ES-I3 (cell line): ENCODE measurements around the gene PHKG1.
"Not testable (repeated sequence)": the region's sequence is repeated elsewhere in the genome, so short reads cannot be mapped to it uniquely, and the experiment has no call there.

Experiments used
- H3K36me3 ChIP-seq: 2 replicates; pipeline ENCODE4 v1.6.1; 2013; ENCODE audit warnings: mild to moderate bottlenecking, low read length, control low read depth, moderate library complexity; ENCODE audit not compliant: insufficient read depth
- H3K4me1 ChIP-seq: 2 replicates; pipeline ENCODE4 v1.6.1; 2013; ENCODE audit warnings: mild to moderate bottlenecking, control low read depth, low read length; ENCODE audit not compliant: insufficient read depth
- H3K9ac ChIP-seq: 2 replicates; pipeline ENCODE4 v1.6.1; 2013; ENCODE audit warnings: low read depth, mild to moderate bottlenecking, low read length, moderate library complexity
- H3K9me3 ChIP-seq: 2 replicates; pipeline ENCODE4 v1.6.1; 2013; ENCODE audit warnings: mild to moderate bottlenecking, low read length, moderate library complexity; ENCODE audit not compliant: control insufficient read depth, insufficient read depth

PHKG1 gene

DNA sequence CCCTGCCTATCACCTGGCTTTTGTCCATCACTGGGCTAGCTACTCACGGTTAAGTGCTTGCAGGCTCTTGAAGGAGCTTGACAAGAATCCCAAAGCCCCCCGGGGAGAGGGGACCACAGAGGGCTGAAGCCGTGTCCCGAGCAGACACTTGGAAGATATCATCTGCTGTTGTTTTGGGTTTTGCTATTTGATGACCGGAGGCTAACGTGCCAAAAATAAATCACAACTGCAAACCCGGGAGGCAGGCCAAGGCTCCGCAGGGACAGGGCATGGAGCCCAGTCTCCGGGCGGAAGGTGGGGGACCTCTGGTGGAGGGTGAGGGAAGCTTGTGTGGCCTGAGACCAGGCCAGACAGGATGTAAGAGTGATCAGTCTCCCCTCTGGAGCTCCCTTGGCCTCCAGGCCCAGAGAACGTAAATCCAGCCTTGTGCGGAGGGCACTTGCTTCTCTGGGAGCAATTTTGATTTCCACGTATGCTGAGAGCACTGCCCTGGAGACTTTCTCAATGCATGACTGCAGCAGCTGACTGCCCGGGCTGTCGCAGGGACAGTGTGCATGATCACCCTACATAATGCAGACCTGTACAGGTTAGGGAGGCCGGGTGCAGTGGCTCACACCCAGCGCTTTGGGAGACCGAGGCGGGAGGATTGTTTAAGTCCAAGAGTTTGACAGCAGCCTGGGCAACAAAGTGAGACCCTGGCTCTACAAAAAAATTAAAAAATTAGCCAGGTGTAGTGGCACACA lies at the start of gene PHKG1:
Gene PHKG1 (minus strand): TSS at position 164 of the 743 bp plus-strand sequence. CDS start 4,011 bp downstream, outside the sequence.
- Histone ChIP-seq H3K4me1 (no peaks in the 10 kb centered on the region), H3K9me3 (no peaks in the 10 kb centered on the region), H3K36me3 (no peaks in the 10 kb centered on the region), H3K9ac (no peak within 1 kb of the TSS)

- not testable (repeated sequence) for H3K9me3 ChIP-seq, H3K4me1 ChIP-seq, H3K36me3 ChIP-seq, H3K9ac ChIP-seq
Observed at GRCh38 chr7:56131062-56131461, 38.3 kb upstream of the PHKG1 start.

- no peaks in the 10 kb centered on the region for H3K9me3 ChIP-seq
- no peak overlapping the region for H3K9ac ChIP-seq
Observed at GRCh38 chr7:56127241-56127975, 34.7 kb upstream of the PHKG1 start.

GRCh38 chr7:56125831-56126230 lies 33.1 kb upstream of the PHKG1 start:
- Histone ChIP-seq H3K36me3 (no peaks in the 10 kb centered on the region), H3K9ac (no peak overlapping the region), H3K4me1 (no peaks in the 10 kb centered on the region), H3K9me3 (no peaks in the 10 kb centered on the region)

More at GRCh38 chr7:56127241-56127975, 34.7 kb upstream of the PHKG1 start:
- Histone ChIP-seq H3K4me1 (no peaks in the 10 kb centered on the region), H3K36me3 (no peaks in the 10 kb centered on the region)

DNA sequence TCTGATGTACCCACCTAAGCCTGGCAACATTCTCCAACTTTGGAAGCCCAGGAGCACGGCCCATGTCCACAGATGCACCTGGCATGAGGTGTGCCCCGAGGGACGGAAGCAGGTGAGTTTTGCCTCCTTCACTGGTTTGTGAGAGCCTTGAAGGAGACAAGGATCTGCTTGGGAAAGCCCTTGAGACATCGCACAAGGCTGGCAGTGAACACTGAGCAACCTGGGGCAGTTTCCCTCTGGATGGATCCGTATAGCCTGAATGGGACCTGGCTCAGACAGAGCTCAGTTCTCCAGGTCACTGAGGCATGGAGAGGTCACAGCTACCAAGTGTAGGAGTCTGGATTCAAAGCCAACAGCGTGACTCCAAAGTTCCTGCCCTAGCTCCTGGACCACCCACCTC lies 32.2 kb upstream of the PHKG1 start:
- H3K9ac ChIP-seq, result no peak overlapping the region
- no peaks in the 10 kb centered on the region for H3K36me3 ChIP-seq
- no peaks in the 10 kb centered on the region for H3K4me1 ChIP-seq
- no peaks in the 10 kb centered on the region for H3K9me3 ChIP-seq

DNA sequence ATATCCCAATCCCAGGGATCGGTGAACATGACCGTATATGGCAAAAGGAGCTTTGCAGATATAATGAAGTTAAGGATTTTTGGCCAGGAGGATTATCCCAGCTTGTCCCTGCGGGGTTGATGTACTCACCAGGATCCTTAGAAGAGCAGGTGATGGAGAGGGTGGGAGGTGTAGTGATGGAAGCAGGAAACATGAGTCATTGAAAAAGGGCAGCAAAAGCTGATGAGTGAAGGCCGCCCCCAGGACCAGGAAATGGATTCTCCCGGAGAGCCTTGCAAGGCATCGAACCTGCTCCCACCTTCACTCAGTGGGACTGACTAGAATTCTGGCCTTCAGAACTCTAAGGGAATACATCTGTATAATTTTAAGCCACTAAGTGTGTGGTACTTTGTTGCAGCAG lies 28.7 kb upstream of the PHKG1 start:
- Histone ChIP-seq H3K36me3 (no peaks in the 10 kb centered on the region), H3K9ac (no peak overlapping the region), H3K9me3 (no peaks in the 10 kb centered on the region), H3K4me1 (no peaks in the 10 kb centered on the region)

GRCh38 chr7:56115852-56116538 lies 23.2 kb upstream of the PHKG1 start, which contains the start of gene NUPR2:
Gene NUPR2, minus strand, starts transcription at chr7:56116417. Its CDS starts 103 bp downstream, at chr7:56116314.
- Histone ChIP-seq H3K4me1 (no peaks in the 10 kb centered on the region), H3K36me3 (no peaks in the 10 kb centered on the region), H3K9me3 (no peaks in the 10 kb centered on the region), H3K9ac (no peak within 1 kb of the TSS)

GRCh38 chr7:56112244-56112643 lies 19.5 kb upstream of the PHKG1 start:
- H3K36me3 ChIP-seq, H3K9me3 ChIP-seq, H3K9ac ChIP-seq, H3K4me1 ChIP-seq: not testable (repeated sequence)

DNA sequence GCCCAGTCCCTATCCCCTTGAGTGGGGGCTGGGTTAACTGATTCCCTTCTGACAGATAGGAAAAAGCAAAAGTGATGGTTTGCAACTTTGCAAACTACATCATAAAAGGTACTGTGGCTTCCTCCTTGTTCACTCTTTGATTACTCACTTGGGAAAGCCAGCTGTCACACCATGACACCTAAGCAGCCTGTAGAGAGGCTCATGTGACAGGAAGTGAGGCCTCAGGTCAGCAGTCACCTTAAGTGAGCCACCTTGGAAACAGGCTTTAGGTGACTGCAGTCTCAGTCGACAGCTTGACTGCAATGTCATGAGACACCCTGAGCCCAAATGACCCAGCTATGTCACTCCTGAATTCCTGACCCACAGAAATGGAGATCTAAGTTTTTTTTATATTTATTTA lies 17.9 kb upstream of the PHKG1 start:
- Histone ChIP-seq H3K9ac (no peak overlapping the region), H3K9me3 (no peaks in the 10 kb centered on the region)

GRCh38 chr7:56107954-56108258 lies 15.2 kb upstream of the PHKG1 start:
- Histone ChIP-seq H3K9me3 (no peaks in the 10 kb centered on the region), H3K9ac (no peak overlapping the region), H3K36me3 (no peaks in the 10 kb centered on the region), H3K4me1 (no peaks in the 10 kb centered on the region)

More for the DNA sequence above, 17.9 kb upstream of the PHKG1 start:
- Histone ChIP-seq H3K4me1 (no peaks in the 10 kb centered on the region), H3K36me3 (no peaks in the 10 kb centered on the region)

DNA sequence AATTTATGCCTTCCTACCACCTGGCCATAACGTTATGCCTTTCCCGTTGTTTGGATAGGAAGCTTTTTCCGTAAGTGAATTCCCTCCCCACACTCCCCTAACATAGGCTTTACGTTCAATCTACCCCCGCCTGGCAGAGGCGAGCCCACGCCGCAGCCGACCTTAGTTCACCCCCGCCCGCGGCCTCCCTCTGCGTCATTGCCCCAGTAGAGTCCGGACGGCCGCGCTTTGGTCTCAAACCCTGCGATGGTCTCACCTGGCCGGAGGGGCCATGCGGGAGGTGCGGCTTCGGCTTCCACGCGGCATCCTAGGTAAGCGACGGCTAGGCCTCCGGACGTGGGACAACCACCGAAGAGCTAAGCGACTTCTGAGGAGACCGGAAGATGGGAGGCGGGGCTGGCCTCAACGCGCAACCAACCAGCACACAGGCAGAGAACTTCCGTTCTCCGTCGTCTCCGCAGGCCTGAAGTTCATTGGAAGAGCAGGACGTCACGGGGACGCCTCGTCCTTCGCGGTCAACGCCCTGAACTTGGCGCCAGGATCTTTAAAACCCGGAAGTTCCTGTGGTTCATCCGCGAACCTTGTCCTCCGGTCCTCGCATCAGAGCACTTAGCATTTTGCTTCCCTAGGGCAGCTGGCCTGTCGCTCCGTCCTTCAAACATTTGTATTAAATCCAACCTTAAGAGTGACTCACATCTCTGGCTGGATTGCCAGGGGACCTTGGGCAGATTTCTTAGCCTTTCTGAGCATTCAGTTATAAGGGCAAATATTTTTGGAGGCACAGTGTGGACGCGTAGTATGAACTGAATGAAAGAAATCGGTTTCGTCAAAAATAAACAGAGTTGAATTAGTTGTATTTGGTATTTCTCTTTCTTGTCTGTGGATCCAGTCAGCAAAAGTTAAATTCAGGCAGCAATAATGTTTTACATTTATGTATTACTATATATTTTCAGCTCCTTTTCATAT lies 13.6 kb upstream of the PHKG1 start, which contains the start of gene CHCHD2:
Gene CHCHD2 (minus strand): TSS at position 369 of the 966 bp plus-strand sequence. CDS start 63 bp downstream, at position 306.
- H3K9me3 ChIP-seq, result no peaks in the 10 kb centered on the region
- no peaks in the 10 kb centered on the region for H3K36me3 ChIP-seq
- no peak within 1 kb of the TSS for H3K9ac ChIP-seq
- no peaks in the 10 kb centered on the region for H3K4me1 ChIP-seq

- Histone ChIP-seq H3K9ac (no peak overlapping the region), H3K36me3 (no peaks in the 10 kb centered on the region), H3K9me3 (no peaks in the 10 kb centered on the region), H3K4me1 (no peaks in the 10 kb centered on the region)
Observed at GRCh38 chr7:56105508-56105907, 12.8 kb upstream of the PHKG1 start.

DNA sequence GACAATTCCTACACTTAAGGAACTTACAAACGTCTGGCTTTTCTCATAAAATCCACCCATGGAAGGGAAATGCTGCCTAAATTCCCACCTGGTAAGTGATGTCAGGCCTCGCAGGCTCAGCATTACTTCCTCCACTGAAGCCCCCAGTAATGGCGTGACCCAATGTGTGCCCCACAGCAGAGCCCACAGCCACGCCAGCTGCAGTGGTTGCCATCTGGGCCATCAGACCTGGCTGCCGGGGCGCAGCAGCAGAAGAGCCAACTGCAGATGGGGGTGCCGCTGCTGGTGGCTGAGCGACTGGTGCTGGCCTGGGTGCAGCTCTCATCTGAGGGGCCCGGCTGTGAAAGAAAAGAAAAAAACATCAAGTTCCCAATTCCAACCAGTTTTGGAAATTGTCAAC lies 11.4 kb upstream of the PHKG1 start:
- H3K36me3 ChIP-seq, H3K9me3 ChIP-seq, H3K4me1 ChIP-seq, H3K9ac ChIP-seq: not testable (repeated sequence)

GRCh38 chr7:56099653-56100052 lies 6.9 kb upstream of the PHKG1 start:
- no peak overlapping the region for H3K9ac ChIP-seq
- no peaks in the 10 kb centered on the region for H3K9me3 ChIP-seq
- H3K36me3 ChIP-seq, result no peaks in the 10 kb centered on the region
- no peaks in the 10 kb centered on the region for H3K4me1 ChIP-seq
